ENCODE results near the gene PMEPA1. TPM values are rescaled to one million over a fixed set of nuclear protein-coding genes. Genes with fewer than 3 reads are reported as not detected.

The PMEPA1 gene
- polyA plus RNA-seq, 4 donors, result 20.3 to 23.7 (median 22.0) TPM

DNA sequence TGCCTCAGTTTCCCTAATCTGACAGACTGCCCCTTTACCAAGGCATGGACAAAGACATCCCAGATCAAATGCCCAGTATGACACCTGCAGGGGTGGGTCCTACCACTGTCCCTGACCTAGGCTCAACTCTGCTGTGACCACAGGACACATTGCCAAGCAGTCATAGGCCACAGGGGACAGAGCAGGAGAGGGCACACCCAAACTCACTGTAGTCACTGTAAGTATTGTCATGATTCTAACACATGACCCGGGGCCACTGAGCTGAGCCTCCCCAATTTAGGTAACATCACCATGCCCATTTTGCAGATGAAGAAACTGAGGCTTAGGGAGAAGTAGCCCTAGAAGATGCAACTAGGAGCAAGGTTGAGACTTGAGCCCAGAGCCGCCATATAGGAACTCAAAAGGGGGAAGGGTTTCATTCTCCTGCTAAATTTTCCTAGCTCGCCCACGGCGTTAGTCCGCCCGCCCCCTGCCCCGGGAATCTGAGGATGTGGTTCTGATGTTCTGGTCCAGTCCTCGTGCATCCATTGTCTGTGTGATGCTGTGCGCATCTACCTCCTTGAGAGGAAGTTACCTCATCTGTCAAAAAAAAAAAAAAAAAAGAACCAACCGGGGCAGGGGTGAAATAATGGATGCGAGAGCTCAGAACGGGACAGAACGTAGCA lies 44.8 kb downstream of the PMEPA1 start:
- no peak for DNase-seq (ENCODE audit: low read depth in 4 of 4, low spot score in 3 of 4)

GRCh38 chr20:57664476-57664875 lies 45.3 kb downstream of the PMEPA1 start:
- no peak for DNase-seq (ENCODE audit: low read depth in 4 of 4, low spot score in 3 of 4)

- no peak for DNase-seq (ENCODE audit: low read depth in 4 of 4, low spot score in 3 of 4)
Measured at GRCh38 chr20:57663681-57664451, 45.9 kb downstream of the PMEPA1 start.

GRCh38 chr20:57663241-57663640 lies 46.6 kb downstream of the PMEPA1 start:
- DNase-seq (ENCODE audit: low read depth in 4 of 4, low spot score in 3 of 4), result no peak

DNA sequence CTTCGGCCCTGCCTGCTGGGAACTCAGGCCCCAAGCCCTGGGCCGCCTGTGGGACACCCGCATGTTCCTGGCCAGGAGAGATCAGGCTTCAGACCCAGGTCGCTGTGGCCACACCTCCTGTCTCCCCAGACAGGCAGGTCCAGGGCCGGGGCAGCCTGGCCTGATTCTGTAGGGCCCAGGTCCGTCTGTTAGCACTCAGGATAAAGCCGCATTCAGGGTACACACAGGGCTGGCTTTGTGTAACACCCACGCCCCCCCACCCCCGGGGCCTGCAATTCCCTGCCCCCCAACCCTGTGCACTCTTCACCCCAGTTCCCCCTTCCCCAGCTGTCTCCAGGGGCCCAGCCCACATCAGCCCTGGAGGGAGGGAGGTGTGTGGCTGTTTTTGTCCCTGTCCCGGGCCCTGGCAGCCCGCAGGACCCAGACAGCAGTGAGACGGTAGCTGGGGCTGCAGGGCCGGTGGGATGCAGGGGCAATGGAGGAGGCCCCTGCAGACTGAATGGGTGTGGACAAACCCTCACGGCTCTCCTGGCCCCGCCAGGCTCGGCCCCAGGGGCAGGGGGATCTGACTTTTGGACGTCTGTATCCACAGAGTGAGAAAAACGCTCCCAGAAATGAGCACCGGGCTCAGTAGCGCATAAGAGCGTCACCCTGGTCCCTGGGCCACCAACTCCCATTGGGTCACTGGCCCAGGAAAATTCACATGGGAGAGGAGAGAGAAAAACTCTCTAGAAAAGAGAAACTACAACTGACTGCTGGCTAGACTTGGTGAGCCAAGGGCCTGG lies 47.2 kb downstream of the PMEPA1 start:
- no peak for DNase-seq (ENCODE audit: low read depth in 4 of 4, low spot score in 3 of 4)

- DNase-seq (ENCODE audit: low read depth in 4 of 4, low spot score in 3 of 4), result no peak
Measured at GRCh38 chr20:57661746-57662455, 47.9 kb downstream of the PMEPA1 start.

DNA sequence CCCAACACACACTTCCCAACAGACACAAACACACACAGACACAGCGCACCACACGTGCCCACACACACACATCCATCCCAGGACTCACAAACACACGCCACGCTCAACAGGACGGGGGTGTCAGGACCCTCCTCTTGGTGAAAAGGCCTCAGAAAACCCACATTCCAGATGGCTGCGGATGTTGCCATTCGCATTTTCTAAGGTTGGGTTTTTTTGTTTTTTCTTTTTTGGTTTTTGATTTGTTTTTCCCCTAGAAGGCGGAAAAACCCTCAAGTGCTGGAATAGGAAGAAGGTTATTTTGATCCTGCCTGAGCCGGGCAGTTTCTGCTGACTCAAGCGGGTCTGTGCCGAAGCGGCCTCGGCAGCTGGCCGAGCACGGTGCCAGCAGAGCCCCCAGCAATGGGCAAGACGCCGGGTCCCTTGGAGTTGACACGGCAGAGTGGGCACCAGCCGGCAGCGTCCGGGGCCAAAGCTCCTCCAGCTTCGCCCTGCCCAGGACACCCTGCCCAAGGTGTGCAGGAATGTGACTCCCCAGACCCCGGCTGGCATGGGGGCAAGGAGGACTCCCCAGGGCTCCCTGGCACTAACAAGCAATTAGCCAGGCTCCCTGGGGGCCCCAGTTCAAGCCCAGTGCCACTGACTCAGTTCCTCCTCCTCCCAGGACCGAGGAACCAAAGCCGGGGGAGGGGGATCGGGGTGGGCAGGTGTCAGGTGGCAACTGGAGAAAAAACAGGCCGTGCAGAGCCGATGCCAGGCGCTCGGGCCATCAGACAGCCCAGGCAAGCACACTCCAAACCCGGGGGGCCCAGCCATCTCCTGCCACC lies 48.7 kb downstream of the PMEPA1 start:
- no peak for DNase-seq (ENCODE audit: low read depth in 4 of 4, low spot score in 3 of 4)

DNA sequence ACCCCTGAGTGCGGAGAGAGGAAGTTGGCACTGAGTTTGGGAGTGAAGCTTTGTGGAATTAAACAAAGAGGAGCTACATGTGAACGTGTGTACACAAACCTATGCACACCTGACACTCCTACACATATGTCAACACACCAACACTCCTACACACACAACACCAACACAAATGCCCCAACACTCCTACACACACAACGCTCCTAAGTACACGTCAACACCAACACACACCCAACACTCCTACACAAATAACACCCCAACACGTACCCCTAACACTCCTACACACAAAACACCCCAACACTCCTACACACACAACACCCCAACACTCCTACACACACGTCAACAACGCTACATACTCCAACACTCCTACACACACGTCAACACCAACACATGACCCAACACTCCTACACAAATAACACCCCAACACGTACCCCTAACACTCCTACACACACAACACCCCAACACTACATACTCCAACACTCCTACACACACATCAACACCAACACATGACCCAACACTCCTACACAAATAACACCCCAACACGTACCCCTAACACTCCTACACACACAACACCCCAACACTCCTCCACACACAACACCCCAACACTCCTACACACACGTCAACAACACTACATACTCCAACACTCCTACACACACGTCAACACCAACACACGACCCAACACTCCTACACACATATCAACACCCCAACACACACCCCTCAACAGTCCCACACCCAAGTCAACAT lies 49.5 kb downstream of the PMEPA1 start:
- no peak for DNase-seq (ENCODE audit: low read depth in 4 of 4, low spot score in 3 of 4)

DNA sequence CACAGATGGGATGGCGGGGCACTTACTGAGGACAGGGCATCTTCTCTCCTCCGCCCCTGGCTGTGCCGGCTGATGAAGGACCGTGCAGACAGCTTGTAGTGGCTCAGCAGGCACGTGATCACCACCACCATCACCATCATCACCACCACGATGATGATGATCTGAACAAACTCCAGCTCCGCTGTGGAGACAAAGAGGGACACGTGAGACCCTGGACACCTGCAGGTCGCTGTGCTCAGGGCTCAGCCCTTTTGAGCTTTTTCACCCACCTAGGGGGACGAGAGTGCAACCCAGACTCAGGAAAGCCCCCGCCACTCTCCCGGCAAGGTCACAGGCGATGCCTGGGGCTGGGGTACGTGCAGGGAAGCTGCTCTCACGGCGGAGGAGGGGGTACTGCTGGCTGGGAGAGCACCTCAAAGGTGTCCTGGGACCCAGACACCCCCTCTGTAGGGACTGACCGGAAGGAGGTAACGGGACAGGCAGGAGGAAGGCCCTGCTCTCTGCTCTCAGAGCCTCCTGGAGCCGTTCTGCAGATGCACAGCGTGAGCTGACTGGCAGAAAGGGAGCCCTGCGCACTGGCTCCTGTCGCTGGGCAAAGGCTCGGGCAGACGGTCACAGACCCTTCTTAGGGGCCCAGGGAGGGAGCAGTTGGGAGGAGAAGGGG lies 50.2 kb downstream of the PMEPA1 start:
- DNase-seq (ENCODE audit: low read depth in 4 of 4, low spot score in 3 of 4), result no peak

- DNase-seq (ENCODE audit: low read depth in 4 of 4, low spot score in 3 of 4), result no peak
Measured at GRCh38 chr20:57658833-57659516, 50.8 kb downstream of the PMEPA1 start.

DNA sequence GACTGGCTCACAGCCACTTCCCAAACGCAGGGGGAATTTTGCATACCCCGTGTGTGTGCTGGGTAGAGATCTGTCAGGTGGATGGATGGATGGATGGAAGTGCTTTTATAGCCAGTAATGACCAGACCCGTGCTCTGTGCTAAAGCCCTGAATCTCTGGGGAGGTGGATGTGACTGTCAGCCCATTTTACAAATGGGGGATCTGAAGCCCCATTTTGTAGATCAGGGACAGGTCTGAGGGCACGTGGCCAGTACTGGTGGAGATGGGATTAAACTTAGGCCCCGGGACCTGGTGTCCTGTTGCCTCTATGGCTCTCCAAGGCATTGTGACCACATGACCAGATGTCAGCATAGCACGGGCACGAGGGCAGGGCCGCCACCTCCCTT lies 51.4 kb downstream of the PMEPA1 start:
- no peak for DNase-seq (ENCODE audit: low read depth in 4 of 4, low spot score in 3 of 4)

DNA sequence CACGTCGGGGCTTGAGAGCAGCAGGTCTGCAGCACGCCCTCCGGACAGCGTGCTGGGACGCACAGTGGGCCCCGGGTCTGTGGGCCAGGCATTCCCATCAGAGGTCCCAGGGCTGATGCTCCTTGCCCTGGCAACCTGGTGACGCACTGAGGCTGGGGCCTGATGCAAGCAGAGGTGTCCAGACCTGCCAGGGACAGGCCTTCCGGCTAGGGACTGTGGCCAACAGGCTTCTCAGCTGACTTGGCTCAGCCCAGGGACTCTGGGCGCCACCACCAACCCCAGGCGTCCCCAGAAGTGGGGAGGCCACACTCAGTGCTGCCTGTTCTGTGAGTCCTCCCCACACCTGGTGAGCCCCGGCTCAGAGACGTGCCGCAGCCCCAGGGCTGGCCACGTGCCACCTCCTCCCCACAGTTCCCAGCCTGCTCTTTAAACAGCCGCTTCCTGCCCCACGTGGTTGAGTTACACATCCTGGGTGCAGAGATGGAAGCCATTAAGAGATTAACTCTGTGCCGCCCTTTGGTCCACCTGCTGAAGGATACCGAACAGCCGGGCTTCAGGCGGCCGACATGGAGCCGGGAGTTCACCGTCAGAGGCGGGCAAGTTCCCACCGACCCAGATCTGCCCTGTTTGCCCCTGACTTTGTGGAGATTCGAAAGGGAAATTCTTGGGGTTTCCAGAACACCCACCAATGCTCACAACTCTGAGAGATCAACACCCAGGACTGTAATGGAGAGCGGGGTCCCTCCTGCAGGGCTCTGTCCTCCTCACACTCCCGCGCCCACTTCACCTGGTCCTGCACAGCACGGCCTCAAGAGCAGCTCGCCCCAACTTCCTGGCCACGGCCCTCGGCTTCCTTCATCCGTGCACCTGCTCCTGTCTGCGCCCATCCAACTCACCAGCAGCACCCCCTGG lies 52.0 kb downstream of the PMEPA1 start:
- DNase-seq (ENCODE audit: low read depth in 4 of 4, low spot score in 3 of 4), result no peak

DNA sequence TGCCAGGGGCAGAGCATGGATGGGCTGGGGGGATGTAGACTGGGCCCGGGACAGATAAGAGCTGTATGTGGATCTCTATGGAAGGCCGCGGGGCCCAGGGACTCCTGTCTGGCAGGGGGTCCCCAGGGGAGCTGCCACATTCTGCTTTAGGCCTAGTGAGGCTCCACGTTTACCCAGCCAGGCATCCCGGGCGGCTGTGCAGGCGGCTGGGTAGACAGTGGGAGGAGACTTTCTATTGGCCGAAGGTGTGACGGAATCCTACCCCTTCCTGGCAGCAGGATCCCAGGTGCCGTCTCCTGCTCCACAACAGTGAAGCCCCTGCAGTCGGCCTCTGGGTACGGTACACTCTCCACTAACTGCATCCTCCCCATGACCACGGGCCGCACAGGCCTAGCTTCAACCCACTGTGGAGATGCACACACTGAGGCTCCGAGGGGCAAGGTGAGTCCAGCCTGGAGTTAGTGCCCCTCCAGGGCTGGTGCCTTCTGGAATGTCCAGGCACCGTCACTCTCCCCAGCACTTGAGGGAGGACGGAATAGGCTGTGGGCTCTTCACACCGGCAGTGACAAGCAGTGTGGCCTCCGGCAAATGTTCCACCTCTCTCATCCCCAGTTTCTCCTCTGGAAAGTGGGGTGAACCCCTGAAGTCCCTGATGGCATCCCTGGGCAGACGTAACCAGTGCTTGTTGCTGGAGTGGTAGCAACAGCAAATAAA lies 52.8 kb downstream of the PMEPA1 start:
- DNase-seq (ENCODE audit: low read depth in 4 of 4, low spot score in 3 of 4), result no peak

- DNase-seq (ENCODE audit: low read depth in 4 of 4, low spot score in 3 of 4), result no peak
Measured at GRCh38 chr20:57656252-57656820, 53.5 kb downstream of the PMEPA1 start.

- DNase-seq (ENCODE audit: low read depth in 4 of 4, low spot score in 3 of 4), result no peak
Measured at GRCh38 chr20:57655809-57656155, 54.0 kb downstream of the PMEPA1 start.

All from right renal pelvis (tissue), 4 donors.